Ovary (tissue), 9 donors: Measurements from ENCODE around the gene AIPL1. TPM values are rescaled to one million over a fixed set of nuclear protein-coding genes. Genes with fewer than 3 reads are reported as not detected.

Experiments
- DNase-seq, 5 donors: peaks; one replicate each; pipeline ENCODE4 v3.0.0-alpha.2; 2019 to 2020
- H3K27ac ChIP-seq, 2 donors: fragments of 200-600 bp; one replicate each; pipeline versions ENCODE4 v1.5.1 to v1.8.0; 2019 to 2022
- H3K27me3 ChIP-seq: fragments of 200-600 bp; one replicate; pipeline ENCODE4 v1.8.0; 2022
- H3K36me3 ChIP-seq: fragments of 200-600 bp; sonication (generic); one replicate; pipeline ENCODE4 v1.5.1; 2019
- H3K4me1 ChIP-seq: one replicate; pipeline ENCODE4 v1.8.1; 2013; ENCODE audit warnings: mild to moderate bottlenecking, moderate library complexity; ENCODE audit not compliant: insufficient read depth
- H3K4me3 ChIP-seq: fragments of 200-600 bp; sonication (generic); one replicate; pipeline ENCODE4 v1.5.1; 2017
- H3K9me3 ChIP-seq, 2 donors: fragments of 200-600 bp in 1 of 2; sonication (generic) in 1 of 2; one replicate each; pipeline versions ENCODE4 v1.5.1 to v1.8.1; 2013 to 2019; ENCODE audit warnings: mild to moderate bottlenecking in 1 of 2, moderate library complexity in 1 of 2
- EP300 ChIP-seq: sonication (generic); formaldehyde crosslinking; IDR thresholded peaks from one replicate; pipeline ENCODE4 v1.6.1; 2017; ENCODE audit warnings: antibody characterized with exemption
- POLR2A ChIP-seq: fragments of 450-650 bp; IDR thresholded peaks from one replicate; pipeline ENCODE4 v1.6.1; 2017; ENCODE audit warnings: antibody characterized with exemption, mild to moderate bottlenecking, moderate library complexity
- WGBS, 3 donors: extraction: QIAGEN DNeasy Blood & Tissue Kit in 1 of 3; methylation state at CpG; one replicate each; pipeline versions ENCODE4 v1.1.5 to v1.1.7; 2013 to 2017; 5-methylcytosine and 5-hydroxymethylcytosine counted together
- intact Hi-C, 4 donors: fragments of 100-400 bp; cut with DNase I; formaldehyde crosslinking; loops; one replicate each; pipeline versions ENCODE4 v1.11.0 to v1.15.1; 2022 to 2023
- polyA plus RNA-seq, 2 donors: library from polyadenylated mRNA; stranded (reverse); fragments of 200-250 nt in 1 of 2; fragments of 350-450 nt in 1 of 2; fragmentation: Illumina TruSeq in 1 of 2; extraction: RNeasy Lipid Tissue Mini Kit (QIAGEN cat#74804) in 1 of 2; gene quantifications; one replicate each; pipeline ENCODE4 v1.2.3, GENCODE V29; 2013 to 2014
- total RNA-seq, 7 donors: library from RNA; depleted of rRNA in 2 of 7; stranded (reverse); fragments of >200 nt in 2 of 7; fragmentation: NEBNext Ultra II Directional in 3 of 7; extraction: Animal tissue kit (Norgen Biotek cat#: 25700) in 3 of 7; gene quantifications; one replicate each; pipeline versions ENCODE4 v1.1.0 to v1.2.4, GENCODE V29; 2016 to 2023
- TF ChIP-seq, protein P1 (sequence below), 3 donors: fragments of 450-650 bp in 2 of 3; fragments of 200-600 bp in 1 of 3; IDR thresholded peaks; one replicate each; pipeline versions ENCODE4 v1.5.1 to v1.8.0; 2016 to 2022; ENCODE audit warnings: antibody characterized with exemption in 3 of 3, mild to moderate bottlenecking in 1 of 3
- donor health status: DM: no; HTN: no; CAD: no; lungs with moderate emphysema.
- donor health status: DM: no; HTN: no; CAD: no.
- donor health status: Bipolar disorder and iron deficiency.
- donor health status: DM: yes; HTN: yes; CAD: no.
- donor health status: DM: no; HTN: no; CAD: no.
- donor health status: DM: yes; HTN: yes; CAD: no.

AIPL1 gene
- total and polyA plus RNA-seq, 9 donors, result not detected

DNA sequence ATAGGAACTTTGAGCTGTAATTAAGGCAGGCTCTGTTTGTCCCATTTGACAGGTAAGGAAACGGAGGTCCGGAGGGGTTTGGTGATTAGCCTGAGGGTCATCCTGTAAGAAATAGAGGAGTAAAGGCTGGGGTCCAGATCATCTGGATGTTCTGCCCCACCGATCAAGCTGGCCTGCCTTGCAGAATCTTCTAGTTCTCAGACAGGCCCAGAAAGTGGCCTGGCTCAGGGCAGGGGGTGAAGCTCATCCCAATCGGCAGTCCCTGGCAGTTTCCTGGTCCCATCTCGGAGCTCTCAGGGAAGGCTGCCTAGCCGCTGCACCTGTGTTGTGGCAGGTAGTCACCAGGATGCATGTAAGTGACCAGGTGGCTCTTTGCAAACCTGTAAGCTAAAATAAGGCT is 13.6 kb upstream of the AIPL1 start:
- Histone ChIP-seq H3K27me3 (no peaks in the 10 kb centered on the region), H3K4me3 (no peak overlapping the region), H3K36me3 (no peaks in the 10 kb centered on the region), H3K9me3 (no peaks in the 10 kb centered on the region), H3K27ac (no peak overlapping the region), H3K4me1 (peaks cover 3% of the 10 kb centered on the region)
- intact Hi-C loops, result no loop called here
- 90 to 93% (median 91%) methylated on average over 6 of the region's 6 CpGs for WGBS, 3 donors
- TF ChIP-seq EP300 (no peak), POLR2A (no peak)
- TF ChIP-seq, protein P1, sequence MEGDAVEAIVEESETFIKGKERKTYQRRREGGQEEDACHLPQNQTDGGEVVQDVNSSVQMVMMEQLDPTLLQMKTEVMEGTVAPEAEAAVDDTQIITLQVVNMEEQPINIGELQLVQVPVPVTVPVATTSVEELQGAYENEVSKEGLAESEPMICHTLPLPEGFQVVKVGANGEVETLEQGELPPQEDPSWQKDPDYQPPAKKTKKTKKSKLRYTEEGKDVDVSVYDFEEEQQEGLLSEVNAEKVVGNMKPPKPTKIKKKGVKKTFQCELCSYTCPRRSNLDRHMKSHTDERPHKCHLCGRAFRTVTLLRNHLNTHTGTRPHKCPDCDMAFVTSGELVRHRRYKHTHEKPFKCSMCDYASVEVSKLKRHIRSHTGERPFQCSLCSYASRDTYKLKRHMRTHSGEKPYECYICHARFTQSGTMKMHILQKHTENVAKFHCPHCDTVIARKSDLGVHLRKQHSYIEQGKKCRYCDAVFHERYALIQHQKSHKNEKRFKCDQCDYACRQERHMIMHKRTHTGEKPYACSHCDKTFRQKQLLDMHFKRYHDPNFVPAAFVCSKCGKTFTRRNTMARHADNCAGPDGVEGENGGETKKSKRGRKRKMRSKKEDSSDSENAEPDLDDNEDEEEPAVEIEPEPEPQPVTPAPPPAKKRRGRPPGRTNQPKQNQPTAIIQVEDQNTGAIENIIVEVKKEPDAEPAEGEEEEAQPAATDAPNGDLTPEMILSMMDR (IDR thresholded peaks at IDR 0.05), result no peak
- peak in 1 of 5 donors; percentile 10 for DNase-seq

DNA sequence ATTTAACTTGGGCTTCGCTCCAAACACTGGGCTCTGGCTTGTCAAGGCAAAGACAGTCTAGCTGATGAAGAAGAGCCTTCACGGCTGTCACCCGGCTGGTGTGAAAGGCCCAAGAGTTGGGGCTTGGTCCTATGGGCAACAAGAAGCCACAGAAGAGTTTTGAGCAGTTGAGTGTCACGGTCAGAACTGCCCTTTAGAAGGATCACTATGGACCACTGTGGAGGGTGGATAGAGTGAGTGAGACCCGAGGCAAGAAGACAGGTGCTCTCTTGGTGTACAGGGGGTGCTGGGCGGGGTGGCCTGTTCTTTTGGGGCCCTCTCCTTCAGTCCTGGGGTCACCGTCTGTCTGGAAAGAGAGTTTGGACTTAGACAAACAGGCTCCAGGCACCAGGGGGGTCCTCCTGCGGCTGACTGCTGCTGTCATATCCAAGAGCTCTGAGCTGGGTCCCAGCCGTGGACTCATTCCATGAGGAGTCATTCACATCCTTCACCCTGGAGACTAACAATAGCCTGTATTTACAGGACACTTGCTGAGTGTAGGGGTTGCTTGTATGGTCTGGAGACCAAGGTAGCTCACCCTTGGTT is 11.7 kb upstream of the AIPL1 start:
- WGBS, 3 donors, result 77 to 89% (median 78%) methylated on average over 9 of the region's 9 CpGs
- H3K27me3 ChIP-seq, result no peaks in the 10 kb centered on the region
- intact Hi-C loops, result no loop called here
- TF ChIP-seq EP300 (no peak), POLR2A (no peak)
- TF ChIP-seq, protein P1 (IDR thresholded peaks at IDR 0.05), result no peak
- peaks cover 5% of the 10 kb centered on the region for H3K4me1 ChIP-seq
- no peak overlapping the region for H3K4me3 ChIP-seq
- peak in 1 of 5 donors; percentile 9 for DNase-seq
- H3K36me3 ChIP-seq, result no peaks in the 10 kb centered on the region
- H3K27ac ChIP-seq, result no peak overlapping the region
- no peaks in the 10 kb centered on the region for H3K9me3 ChIP-seq

DNA sequence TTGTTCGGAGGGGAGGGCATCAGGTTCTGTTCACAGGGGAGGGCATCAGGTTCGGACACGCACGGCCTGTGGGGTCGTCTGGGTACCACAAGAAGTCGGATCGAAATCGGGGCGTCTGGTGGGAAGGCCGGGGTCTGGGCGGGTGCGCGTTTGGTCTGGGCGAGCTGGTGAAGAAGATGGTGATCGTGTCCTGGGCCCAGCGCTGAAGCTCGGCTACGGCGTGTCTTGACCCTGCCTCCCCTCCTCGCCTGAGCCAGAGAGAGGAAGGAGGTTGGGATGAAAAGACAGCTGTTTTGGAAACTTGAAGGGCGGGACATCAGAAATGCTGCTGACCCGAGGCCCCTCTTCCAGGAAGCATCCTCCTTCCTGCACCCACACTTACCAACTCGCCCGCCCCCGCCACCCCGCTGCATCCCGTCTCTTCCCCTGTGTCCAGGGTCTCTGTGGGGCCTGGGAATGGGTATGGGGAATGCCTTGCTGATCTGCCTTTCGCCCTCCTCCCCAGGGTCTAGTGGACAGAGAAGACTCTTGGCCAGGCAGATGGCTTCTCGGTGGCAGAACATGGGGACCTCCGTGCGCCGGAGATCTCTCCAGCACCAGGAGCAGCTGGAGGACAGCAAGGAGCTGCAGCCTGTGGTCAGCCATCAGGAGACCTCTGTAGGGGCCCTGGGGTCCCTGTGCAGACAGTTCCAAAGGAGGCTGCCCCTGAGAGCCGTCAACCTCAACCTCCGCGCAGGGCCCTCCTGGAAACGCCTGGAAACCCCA is 9.8 kb upstream of the AIPL1 start:
- DNase-seq, result peak in 1 of 5 donors; percentile 31
- Histone ChIP-seq H3K9me3 (no peaks in the 10 kb centered on the region), H3K4me1 (peaks cover 3% of the 10 kb centered on the region), H3K27me3 (no peaks in the 10 kb centered on the region), H3K27ac (no peak overlapping the region), H3K4me3 (peak overlapping the region; percentile 2), H3K36me3 (no peaks in the 10 kb centered on the region)
- intact Hi-C loops, result no loop called here
- no peak for TF ChIP-seq EP300
- TF ChIP-seq, protein P1 (IDR thresholded peaks at IDR 0.05), result no peak
- TF ChIP-seq POLR2A, result no peak
- 23 to 26% (median 25%) methylated on average over 35 to 36 of the region's 36 CpGs for WGBS, 3 donors

DNA sequence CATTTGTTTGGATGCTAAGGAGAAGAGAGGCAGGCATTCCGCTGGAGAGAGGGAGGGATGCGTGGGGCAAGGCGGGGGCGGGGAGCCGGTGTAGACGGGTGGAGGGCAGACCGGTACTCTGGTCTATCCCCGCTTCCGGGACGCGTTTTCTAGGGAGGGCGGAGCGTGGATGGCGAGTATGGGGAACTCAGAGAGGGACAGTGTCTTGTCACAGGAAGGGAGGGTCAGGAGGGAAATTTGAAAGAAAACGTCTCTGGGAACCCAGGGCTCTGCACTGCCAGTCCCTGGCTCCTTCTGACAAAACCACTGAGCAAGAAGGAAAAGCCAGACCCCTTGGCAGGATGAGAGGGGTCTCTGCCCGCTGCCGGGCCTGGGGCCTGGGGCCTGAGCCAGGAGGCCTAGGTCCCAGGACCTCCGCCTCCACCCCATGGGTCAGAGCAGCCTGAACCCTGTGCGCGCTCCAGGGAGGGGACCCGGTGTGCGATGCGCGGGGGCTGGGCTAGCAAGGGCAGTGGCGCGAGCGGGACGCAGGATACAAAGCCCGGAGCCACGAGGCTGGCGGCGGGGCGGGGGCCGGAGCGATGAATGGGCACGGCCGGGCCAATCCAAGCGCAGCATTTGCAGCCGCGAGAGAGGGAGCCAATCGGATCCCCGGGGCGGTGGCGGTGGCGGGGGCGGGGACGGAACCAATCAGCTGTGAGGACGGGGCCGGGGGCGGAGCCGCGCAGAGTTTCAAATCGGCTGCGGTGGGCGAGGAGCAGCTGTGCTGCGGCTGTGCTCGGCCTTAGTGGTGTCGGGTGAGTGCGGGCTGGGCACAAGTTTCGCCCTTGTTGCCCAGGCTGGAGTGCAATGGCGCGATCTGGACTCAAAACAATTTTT is 9.0 kb upstream of the AIPL1 start, which contains the start of gene PIMREG:
TSS of gene PIMREG (plus strand) at position 764 of the 879 bp plus-strand sequence. CDS start 656 bp downstream, outside the sequence.
- H3K4me1 ChIP-seq, result peaks cover 3% of the 10 kb centered on the region
- no peak within 1 kb of the TSS for H3K27ac ChIP-seq
- peak within 1 kb of the TSS; percentile 35 for H3K4me3 ChIP-seq
- no peaks in the 10 kb centered on the region for H3K27me3 ChIP-seq
- no peaks in the 10 kb centered on the region for H3K9me3 ChIP-seq
- TF ChIP-seq, protein P1 (IDR thresholded peaks at IDR 0.05), result no peak
- TF ChIP-seq POLR2A, result no peak
- no peak for TF ChIP-seq EP300
- peak; percentile 91 to 97 (median 93) for DNase-seq
- H3K36me3 ChIP-seq, result no peaks in the 10 kb centered on the region
- WGBS, 3 donors, result 0 to 1% (median 1%) methylated on average over 34 to 62 of the region's 62 CpGs
- intact Hi-C loops, result no loop called here
